HL-60 (cell line): ENCODE data around the gene ZNF275.

Experiments
- DNase-seq, 2 experiments: peaks; one replicate each; pipeline ENCODE4 v3.0.0-alpha.2; 2010 to 2020; ENCODE audit warnings: low read depth in 1 of 2, low spot score in 1 of 2
- H3K27ac ChIP-seq: fragments of 250-450 bp; sonication (Bioruptor Pico); replicated peaks from 2 replicates; pipeline ENCODE4 v1.5.1; 2020; ENCODE audit warnings: mild to moderate bottlenecking, moderate library complexity
- H3K27me3 ChIP-seq: fragments of 250-450 bp; sonication (Bioruptor Pico); 2 replicates; pipeline ENCODE4 v1.5.1; 2021; ENCODE audit warnings: mild to moderate bottlenecking, moderate library complexity; ENCODE audit not compliant: insufficient read depth, poor library complexity, severe bottlenecking
- H3K4me3 ChIP-seq: replicated peaks from 2 replicates; pipeline ENCODE4 v1.5.1; 2011; ENCODE audit warnings: mild to moderate bottlenecking, control low read depth, low read length; ENCODE audit not compliant: insufficient read depth
- GABPA ChIP-seq: IDR thresholded peaks from 2 replicates; pipeline ENCODE4 v1.6.1; 2012; ENCODE audit warnings: low read depth
- POLR2AphosphoS5 ChIP-seq: IDR thresholded peaks from 2 replicates; pipeline ENCODE4 v1.6.1; 2012; ENCODE audit warnings: low read depth
- SPI1 ChIP-seq: IDR thresholded peaks from 2 replicates; pipeline ENCODE4 v1.6.1; 2012; ENCODE audit warnings: low read depth, mild to moderate bottlenecking, borderline replicate concordance
- TF ChIP-seq, protein P1 (sequence below): IDR thresholded peaks from one replicate; pipeline ENCODE4 v1.5.1; 2011; ENCODE audit warnings: low read length, control low read depth, inconsistent platforms; ENCODE audit not compliant: insufficient read depth
- TF ChIP-seq, protein P2 (sequence below): IDR thresholded peaks from 2 replicates; pipeline ENCODE4 v1.6.1; 2012; ENCODE audit warnings: low read depth; ENCODE audit not compliant: insufficient replicate concordance

The ZNF275 gene

DNA sequence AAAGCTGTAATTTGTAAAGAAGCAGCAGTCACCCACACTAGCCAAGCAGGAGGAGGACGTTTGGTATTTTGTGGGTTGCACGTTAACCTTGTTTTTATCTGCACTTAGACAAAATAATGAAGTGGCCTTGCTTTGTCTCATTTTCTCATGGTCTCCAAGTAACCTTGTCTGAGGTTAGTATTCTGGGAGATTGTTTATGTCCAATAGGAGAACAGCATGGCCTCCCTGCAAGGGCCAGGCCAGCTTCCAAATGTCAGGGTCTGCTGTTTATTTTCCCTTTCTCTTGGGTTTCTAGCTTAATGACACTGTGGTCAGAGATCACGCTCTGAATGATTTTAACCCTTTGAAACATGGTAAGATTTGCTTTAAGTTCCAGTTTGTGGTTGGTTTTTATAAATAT, 37.3 kb downstream of the ZNF275 start:
- Histone ChIP-seq H3K27me3 (no peaks in the 10 kb centered on the region), H3K27ac (no peak overlapping the region), H3K4me3 (no peak overlapping the region)
- TF ChIP-seq POLR2AphosphoS5, result no peak
- TF ChIP-seq, protein P1, sequence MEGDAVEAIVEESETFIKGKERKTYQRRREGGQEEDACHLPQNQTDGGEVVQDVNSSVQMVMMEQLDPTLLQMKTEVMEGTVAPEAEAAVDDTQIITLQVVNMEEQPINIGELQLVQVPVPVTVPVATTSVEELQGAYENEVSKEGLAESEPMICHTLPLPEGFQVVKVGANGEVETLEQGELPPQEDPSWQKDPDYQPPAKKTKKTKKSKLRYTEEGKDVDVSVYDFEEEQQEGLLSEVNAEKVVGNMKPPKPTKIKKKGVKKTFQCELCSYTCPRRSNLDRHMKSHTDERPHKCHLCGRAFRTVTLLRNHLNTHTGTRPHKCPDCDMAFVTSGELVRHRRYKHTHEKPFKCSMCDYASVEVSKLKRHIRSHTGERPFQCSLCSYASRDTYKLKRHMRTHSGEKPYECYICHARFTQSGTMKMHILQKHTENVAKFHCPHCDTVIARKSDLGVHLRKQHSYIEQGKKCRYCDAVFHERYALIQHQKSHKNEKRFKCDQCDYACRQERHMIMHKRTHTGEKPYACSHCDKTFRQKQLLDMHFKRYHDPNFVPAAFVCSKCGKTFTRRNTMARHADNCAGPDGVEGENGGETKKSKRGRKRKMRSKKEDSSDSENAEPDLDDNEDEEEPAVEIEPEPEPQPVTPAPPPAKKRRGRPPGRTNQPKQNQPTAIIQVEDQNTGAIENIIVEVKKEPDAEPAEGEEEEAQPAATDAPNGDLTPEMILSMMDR, result no peak
- TF ChIP-seq, protein P2, sequence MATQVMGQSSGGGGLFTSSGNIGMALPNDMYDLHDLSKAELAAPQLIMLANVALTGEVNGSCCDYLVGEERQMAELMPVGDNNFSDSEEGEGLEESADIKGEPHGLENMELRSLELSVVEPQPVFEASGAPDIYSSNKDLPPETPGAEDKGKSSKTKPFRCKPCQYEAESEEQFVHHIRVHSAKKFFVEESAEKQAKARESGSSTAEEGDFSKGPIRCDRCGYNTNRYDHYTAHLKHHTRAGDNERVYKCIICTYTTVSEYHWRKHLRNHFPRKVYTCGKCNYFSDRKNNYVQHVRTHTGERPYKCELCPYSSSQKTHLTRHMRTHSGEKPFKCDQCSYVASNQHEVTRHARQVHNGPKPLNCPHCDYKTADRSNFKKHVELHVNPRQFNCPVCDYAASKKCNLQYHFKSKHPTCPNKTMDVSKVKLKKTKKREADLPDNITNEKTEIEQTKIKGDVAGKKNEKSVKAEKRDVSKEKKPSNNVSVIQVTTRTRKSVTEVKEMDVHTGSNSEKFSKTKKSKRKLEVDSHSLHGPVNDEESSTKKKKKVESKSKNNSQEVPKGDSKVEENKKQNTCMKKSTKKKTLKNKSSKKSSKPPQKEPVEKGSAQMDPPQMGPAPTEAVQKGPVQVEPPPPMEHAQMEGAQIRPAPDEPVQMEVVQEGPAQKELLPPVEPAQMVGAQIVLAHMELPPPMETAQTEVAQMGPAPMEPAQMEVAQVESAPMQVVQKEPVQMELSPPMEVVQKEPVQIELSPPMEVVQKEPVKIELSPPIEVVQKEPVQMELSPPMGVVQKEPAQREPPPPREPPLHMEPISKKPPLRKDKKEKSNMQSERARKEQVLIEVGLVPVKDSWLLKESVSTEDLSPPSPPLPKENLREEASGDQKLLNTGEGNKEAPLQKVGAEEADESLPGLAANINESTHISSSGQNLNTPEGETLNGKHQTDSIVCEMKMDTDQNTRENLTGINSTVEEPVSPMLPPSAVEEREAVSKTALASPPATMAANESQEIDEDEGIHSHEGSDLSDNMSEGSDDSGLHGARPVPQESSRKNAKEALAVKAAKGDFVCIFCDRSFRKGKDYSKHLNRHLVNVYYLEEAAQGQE, result no peak
- TF ChIP-seq SPI1, result no peak
- no peak for DNase-seq

DNA sequence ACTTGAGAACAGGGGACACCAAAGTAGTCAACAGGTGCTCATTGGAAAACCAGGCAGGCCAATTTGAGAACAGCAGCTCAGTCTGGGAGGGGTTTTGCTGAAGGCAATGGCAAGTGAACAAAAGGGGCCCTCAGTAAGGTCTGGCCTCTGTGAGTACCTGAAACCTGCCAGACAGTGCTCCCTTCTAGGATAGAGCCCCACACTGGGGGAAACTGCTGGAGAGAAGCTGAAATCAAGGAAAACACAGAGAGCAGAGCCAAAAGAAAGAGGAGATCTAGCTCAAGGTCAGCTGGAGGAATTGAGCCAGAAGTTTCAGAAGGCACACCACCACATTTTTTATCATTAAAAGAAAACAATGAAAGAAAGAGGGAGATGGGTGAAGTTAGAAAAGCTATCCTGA, 39.0 kb downstream of the ZNF275 start:
- H3K27ac ChIP-seq, result no peak overlapping the region
- no peak for DNase-seq
- H3K27me3 ChIP-seq, result no peaks in the 10 kb centered on the region
- H3K4me3 ChIP-seq, result no peak overlapping the region
- TF ChIP-seq POLR2AphosphoS5, result no peak
- TF ChIP-seq, protein P2, result no peak
- no peak for TF ChIP-seq SPI1
- TF ChIP-seq, protein P1, result no peak
- TF ChIP-seq GABPA, result no peak

DNA sequence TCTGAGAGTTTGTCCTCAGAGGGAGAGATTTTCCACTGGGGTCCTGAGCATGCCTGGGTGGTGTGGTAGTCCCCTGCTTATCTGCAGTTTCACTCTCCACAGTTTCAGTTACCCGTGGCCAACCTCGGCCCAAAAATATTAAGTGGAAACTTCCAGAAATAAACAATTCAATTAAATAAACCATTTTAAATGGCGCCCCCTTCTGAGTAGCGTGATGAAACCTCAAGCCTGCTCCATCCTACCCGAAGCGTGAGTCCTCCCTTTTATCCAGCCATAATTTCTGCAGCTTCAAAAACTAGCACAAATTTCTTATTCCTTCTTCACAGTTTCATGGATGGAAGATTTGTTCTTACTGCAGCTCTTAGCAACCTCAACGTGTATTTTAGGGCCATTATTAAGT, 40.5 kb downstream of the ZNF275 start:
- no peak for DNase-seq
- TF ChIP-seq, protein P1, result no peak
- no peak for TF ChIP-seq POLR2AphosphoS5
- Histone ChIP-seq H3K4me3 (no peak overlapping the region), H3K27ac (no peak overlapping the region), H3K27me3 (no peaks in the 10 kb centered on the region)

DNA sequence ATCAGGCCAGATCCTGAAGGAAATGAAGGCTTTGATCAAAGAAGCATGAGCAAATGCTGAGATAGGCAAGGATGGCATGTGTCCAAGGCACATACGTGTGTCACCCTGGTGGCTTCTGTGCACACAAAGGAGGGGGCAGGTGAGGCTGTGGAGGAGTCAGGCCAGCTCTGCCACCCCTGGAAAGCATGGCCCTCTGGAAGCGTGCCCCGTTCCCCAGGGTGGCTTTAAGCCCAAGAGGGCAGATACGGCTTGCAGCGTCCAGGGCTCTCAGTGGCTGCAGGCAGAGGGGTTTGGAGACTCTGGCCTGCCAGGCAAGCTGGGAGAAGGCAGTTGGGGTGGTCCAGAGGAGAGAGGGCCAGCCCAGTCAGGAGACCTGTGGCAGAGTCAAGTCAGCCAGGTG, 41.6 kb downstream of the ZNF275 start:
- Histone ChIP-seq H3K27me3 (no peaks in the 10 kb centered on the region), H3K27ac (no peak overlapping the region), H3K4me3 (no peak overlapping the region)
- no peak for TF ChIP-seq GABPA
- TF ChIP-seq, protein P2, result no peak
- no peak for TF ChIP-seq POLR2AphosphoS5
- TF ChIP-seq SPI1, result no peak
- TF ChIP-seq, protein P1, result no peak
- DNase-seq, result no peak
